CD4-positive, CD25-positive, alpha-beta regulatory T cell (primary cell): ENCODE measurements around the gene SF3A1. TPM values are rescaled to one million over a fixed set of nuclear protein-coding genes. Genes with fewer than 3 reads are reported as not detected.
A peak's percentile ranks its signal among the peaks of the same experiment; 100 is the strongest.

Experiments used
- ATAC-seq, 2 donors: fragments of 150-1000 bp; cut with Tn5 transposase; one replicate each; pipeline ENCODE4 v1.10.0; 2021; ENCODE audit warnings: low read depth in 2 of 2, moderate number of reproducible peaks in 2 of 2, moderate library complexity in 1 of 2
- DNase-seq, 3 donors: peaks; one replicate each; pipeline versions ENCODE4 v3.0.0 to v3.0.0-alpha.2; 2012 to 2022; ENCODE audit warnings: mixed read lengths in 1 of 3
- H3K27ac ChIP-seq: one replicate; pipeline ENCODE4 v1.7.0; 2013; ENCODE audit warnings: mild to moderate bottlenecking, low read length; ENCODE audit not compliant: insufficient read depth, poor library complexity, severe bottlenecking
- H3K27me3 ChIP-seq: one replicate; pipeline ENCODE4 v1.7.0; 2013; ENCODE audit warnings: low read length; ENCODE audit not compliant: control insufficient read depth, insufficient read depth
- H3K36me3 ChIP-seq: one replicate; pipeline ENCODE4 v1.7.0; 2013; ENCODE audit warnings: mild to moderate bottlenecking, low read length, moderate library complexity; ENCODE audit not compliant: control insufficient read depth, insufficient read depth
- H3K4me1 ChIP-seq: 2 replicates; pipeline ENCODE4 v1.7.0; 2013; ENCODE audit warnings: mild to moderate bottlenecking, low read length; ENCODE audit not compliant: insufficient read depth, control insufficient read depth, poor library complexity, severe bottlenecking
- H3K4me3 ChIP-seq: one replicate; pipeline ENCODE4 v1.7.0; 2013; ENCODE audit warnings: low read depth, mild to moderate bottlenecking, low read length, moderate library complexity
- H3K9me3 ChIP-seq, 2 experiments: 1 replicate in 1 of 2; 2 replicates in 1 of 2; pipeline ENCODE4 v1.7.0; 2013; ENCODE audit warnings: low read length in 2 of 2, mild to moderate bottlenecking in 1 of 2, moderate library complexity in 1 of 2; ENCODE audit not compliant: control insufficient read depth in 2 of 2
- H3K27ac Mint-ChIP-seq, 3 donors: one replicate each; pipeline ENCODE4 v1.8.0; 2020 to 2022; ENCODE audit warnings: mild to moderate bottlenecking in 3 of 3, mixed read lengths in 3 of 3, moderate library complexity in 2 of 3
- H3K27me3 Mint-ChIP-seq: one replicate; pipeline ENCODE4 v1.8.0; 2022; ENCODE audit warnings: mild to moderate bottlenecking, mixed read lengths
- H3K36me3 Mint-ChIP-seq: one replicate; pipeline ENCODE4 v1.8.0; 2020; ENCODE audit warnings: mixed read lengths
- H3K4me1 Mint-ChIP-seq, 4 donors: one replicate each; pipeline ENCODE4 v1.8.0; 2020 to 2022; ENCODE audit warnings: mixed read lengths in 4 of 4, mild to moderate bottlenecking in 1 of 4
- H3K4me3 Mint-ChIP-seq, 4 donors: one replicate each; pipeline ENCODE4 v1.8.0; 2020 to 2022; ENCODE audit warnings: mild to moderate bottlenecking in 4 of 4, mixed read lengths in 4 of 4, moderate library complexity in 3 of 4
- H3K9me3 Mint-ChIP-seq, 7 donors: one replicate each; pipeline ENCODE4 v1.8.0; 2020 to 2022; ENCODE audit warnings: mixed read lengths in 7 of 7, mild to moderate bottlenecking in 3 of 7, moderate library complexity in 2 of 7
- polyA plus RNA-seq, 4 donors: library from polyadenylated mRNA; unstranded; fragments of 300-500 nt; fragmentation: Illumina TruSeq; gene quantifications; one replicate each; pipeline ENCODE4 v1.2.3, GENCODE V29; 2021
- total RNA-seq: library from RNA; stranded (reverse); gene quantifications from one replicate; pipeline ENCODE4 v1.2.3, GENCODE V29; 2022

Gene SF3A1
- total and polyA plus RNA-seq, 5 donors from 2014 or later: 66.6 to 389 (median 77.9) TPM

DNA sequence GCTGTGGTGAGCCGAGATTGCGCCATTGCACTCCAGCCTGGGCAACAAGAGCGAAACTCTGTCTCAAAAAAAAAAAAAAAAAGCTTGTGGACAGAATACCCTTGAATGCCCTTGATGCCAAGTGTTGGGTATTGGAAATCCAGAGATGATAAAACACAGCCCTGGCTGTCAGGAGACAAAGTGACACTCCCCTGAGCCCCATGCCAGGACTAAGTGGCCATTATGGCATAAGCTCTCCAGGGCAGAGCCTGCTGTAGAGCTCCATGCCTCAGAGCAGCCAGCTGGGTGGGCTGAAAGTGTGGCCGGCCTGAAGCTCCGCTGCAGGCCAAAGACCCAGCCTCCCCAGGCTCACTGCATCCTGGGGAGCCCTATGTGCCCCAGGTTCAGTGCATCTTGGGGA is 25.6 kb upstream of the SF3A1 start:
- Histone ChIP-seq H3K9me3 (no peaks in the 10 kb centered on the region), H3K4me1 (peaks cover 8% of the 10 kb centered on the region), H3K27me3 (no peaks in the 10 kb centered on the region), H3K4me3 (no peak overlapping the region), H3K27ac (no peak overlapping the region), H3K36me3 (no peaks in the 10 kb centered on the region)
- DNase-seq (no peak), ATAC-seq (no peak)
- no peaks in the 10 kb centered on the region for H3K36me3 Mint-ChIP-seq
- peaks cover 2 to 14% (median 6%) of the 10 kb centered on the region in 4 donors for H3K4me1 Mint-ChIP-seq
- peaks cover 0 to 2% (median 0%) of the 10 kb centered on the region in 7 donors for H3K9me3 Mint-ChIP-seq
- H3K27ac Mint-ChIP-seq: peak overlapping the region in 1 of 3 donors; percentile 38
- no peak overlapping the region for H3K4me3 Mint-ChIP-seq
- H3K27me3 Mint-ChIP-seq: no peaks in the 10 kb centered on the region

DNA sequence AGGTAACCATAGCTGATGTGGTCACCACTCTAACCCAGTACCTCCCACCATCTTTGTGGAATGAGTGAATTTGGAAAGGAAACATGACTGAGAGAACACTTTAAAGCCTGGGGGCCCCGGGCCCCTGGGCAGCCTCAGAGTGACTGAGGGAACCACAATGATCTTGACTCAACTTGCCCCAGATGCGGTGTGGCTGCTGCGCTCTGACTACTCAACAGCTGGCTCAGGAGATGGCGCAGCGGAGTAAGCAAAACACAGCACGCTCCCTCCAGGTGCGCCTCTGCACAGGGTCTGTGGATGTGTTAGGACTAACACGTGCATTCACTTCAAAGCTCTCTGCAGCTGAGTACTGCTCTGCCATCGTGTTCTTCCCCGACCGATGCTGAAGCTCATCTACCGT is 24.6 kb upstream of the SF3A1 start:
- ATAC-seq: no peak

DNA sequence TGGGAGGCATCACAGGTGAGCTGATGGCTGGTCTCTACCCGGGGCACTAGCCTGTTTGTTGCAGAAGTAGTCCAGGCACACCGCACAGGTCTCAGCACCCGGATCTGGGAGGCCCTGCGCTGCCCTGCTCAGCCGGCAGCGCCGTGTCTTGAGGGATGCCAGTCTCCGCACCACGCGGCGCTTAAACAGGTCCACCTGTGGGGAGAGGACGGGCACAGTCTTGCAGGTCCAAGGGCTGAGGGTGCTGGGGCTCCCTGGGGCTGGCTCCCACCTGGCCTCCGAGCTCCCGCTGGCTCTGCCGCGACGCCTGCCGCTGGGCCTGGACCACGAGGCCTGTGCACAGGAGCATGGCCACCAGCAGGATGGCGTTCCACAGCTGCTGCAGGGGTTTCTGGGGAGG is 23.3 kb upstream of the SF3A1 start:
- no peak overlapping the region for H3K27ac Mint-ChIP-seq

More for the DNA sequence above, 24.6 kb upstream of the SF3A1 start:
- Mint-ChIP-seq H3K4me1 (peaks cover 1 to 14% (median 3%) of the 10 kb centered on the region in 4 donors), H3K9me3 (peaks cover 0 to 2% (median 0%) of the 10 kb centered on the region in 7 donors), H3K36me3 (no peaks in the 10 kb centered on the region), H3K27ac (peak overlapping the region in 1 of 3 donors; percentile 71), H3K4me3 (no peak overlapping the region), H3K27me3 (no peaks in the 10 kb centered on the region)
- peaks cover 2% of the 10 kb centered on the region for H3K4me1 ChIP-seq
- H3K4me3 ChIP-seq: no peak overlapping the region
- DNase-seq: no peak
- H3K27me3 ChIP-seq: no peaks in the 10 kb centered on the region
- H3K36me3 ChIP-seq: no peaks in the 10 kb centered on the region
- no peaks in the 10 kb centered on the region for H3K9me3 ChIP-seq
- no peak overlapping the region for H3K27ac ChIP-seq

DNA sequence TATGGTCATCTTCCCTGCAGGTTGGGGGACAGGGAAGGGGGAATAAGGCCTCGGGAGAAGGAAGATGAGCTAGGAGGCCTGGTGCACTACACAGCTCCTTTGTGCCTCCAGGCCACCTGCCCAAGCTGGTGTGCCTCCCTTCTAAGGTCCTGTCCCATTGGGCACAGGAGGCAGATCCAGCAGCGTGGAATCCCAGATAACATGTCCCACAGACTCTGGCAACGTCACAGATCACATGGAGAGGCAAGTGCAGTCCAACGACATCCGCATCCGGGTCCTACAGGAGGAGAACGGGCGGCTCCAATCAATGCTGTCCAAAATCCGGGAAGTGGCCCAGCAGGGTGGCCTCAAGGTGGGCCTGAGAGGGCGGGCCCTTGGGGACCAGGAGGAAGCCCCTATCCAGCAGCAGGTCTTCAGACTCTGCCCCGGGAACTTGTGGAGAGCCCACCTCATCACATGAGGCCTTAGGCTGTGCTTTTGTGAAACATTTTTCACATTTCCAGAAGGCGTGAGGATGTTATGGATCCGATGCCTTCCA is 18.7 kb upstream of the SF3A1 start:
- Histone ChIP-seq H3K27me3 (no peaks in the 10 kb centered on the region), H3K36me3 (no peaks in the 10 kb centered on the region), H3K4me3 (no peak overlapping the region), H3K27ac (no peak overlapping the region), H3K9me3 (no peaks in the 10 kb centered on the region), H3K4me1 (no peaks in the 10 kb centered on the region)
- H3K27me3 Mint-ChIP-seq: no peaks in the 10 kb centered on the region
- ATAC-seq (no peak), DNase-seq (no peak)
- peaks cover 0 to 5% (median 0%) of the 10 kb centered on the region in 4 donors for H3K4me1 Mint-ChIP-seq
- H3K4me3 Mint-ChIP-seq: no peak overlapping the region
- H3K36me3 Mint-ChIP-seq: no peaks in the 10 kb centered on the region
- no peaks in the 10 kb centered on the region for H3K9me3 Mint-ChIP-seq
- H3K27ac Mint-ChIP-seq: no peak overlapping the region

More for the DNA sequence above, 23.3 kb upstream of the SF3A1 start:
- Mint-ChIP-seq H3K4me1 (peaks cover 0 to 14% (median 2%) of the 10 kb centered on the region in 4 donors), H3K27me3 (no peaks in the 10 kb centered on the region), H3K36me3 (no peaks in the 10 kb centered on the region), H3K9me3 (peaks cover 0 to 2% (median 0%) of the 10 kb centered on the region in 7 donors), H3K4me3 (no peak overlapping the region)
- Histone ChIP-seq H3K9me3 (no peaks in the 10 kb centered on the region), H3K4me1 (no peaks in the 10 kb centered on the region), H3K27ac (no peak overlapping the region), H3K36me3 (no peaks in the 10 kb centered on the region), H3K4me3 (no peak overlapping the region), H3K27me3 (no peaks in the 10 kb centered on the region)
- DNase-seq (no peak), ATAC-seq (no peak)

DNA sequence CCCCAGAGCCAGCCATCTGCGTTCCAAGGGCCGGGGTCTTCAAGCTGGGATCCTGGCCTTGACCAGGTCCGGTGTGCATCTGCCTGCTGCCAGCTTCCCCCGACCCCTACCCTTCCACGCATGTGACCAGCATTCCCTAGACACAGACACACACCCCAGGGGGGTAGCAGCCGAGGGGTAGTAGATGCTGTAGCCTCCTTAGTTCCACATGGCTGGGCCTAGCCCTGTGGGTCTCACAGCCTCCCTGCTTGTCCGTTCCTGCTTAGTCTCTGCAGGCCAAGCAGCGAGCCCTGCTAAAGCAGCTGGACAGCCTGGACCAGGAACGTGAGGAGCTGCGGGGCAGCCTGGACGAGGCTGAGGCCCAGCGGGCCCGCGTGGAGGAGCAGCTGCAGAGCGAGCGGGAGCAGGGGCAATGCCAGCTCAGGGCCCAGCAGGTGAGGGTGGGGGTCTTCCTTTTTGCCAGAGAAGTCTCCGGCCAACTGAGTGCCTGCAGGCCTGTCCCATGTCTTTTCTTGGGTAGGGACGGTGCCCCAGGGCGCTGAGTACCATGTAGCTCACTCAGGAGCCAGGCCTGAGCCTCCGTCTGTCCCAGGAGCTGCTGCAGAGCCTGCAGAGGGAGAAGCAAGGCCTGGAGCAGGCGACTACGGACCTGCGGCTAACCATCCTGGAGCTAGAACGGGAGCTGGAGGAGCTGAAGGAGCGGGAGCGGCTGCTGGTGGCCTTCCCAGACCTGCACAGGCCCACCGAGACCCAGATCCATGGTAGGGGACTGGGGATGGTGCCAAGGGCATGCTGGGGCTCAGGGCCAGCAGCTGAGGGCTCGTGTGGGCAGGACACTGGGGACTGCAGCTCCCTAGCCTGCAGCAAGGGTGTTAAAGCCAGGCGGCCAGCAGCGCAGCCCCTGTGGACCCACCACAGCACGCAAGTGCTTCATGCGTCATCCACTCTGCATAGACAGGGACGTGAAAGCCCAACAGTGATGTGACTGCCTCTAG is 16.9 kb upstream of the SF3A1 start:
- H3K9me3 ChIP-seq: no peaks in the 10 kb centered on the region
- Mint-ChIP-seq H3K36me3 (no peaks in the 10 kb centered on the region), H3K27me3 (no peaks in the 10 kb centered on the region), H3K4me3 (no peak overlapping the region), H3K27ac (peak overlapping the region in 1 of 3 donors; percentile 59), H3K9me3 (no peaks in the 10 kb centered on the region), H3K4me1 (peaks cover 0 to 5% (median 0%) of the 10 kb centered on the region in 4 donors)
- H3K27ac ChIP-seq: no peak overlapping the region
- ATAC-seq: no peak
- no peak for DNase-seq
- no peak overlapping the region for H3K4me3 ChIP-seq
- H3K4me1 ChIP-seq: no peaks in the 10 kb centered on the region
- no peaks in the 10 kb centered on the region for H3K27me3 ChIP-seq
- H3K36me3 ChIP-seq: no peaks in the 10 kb centered on the region

DNA sequence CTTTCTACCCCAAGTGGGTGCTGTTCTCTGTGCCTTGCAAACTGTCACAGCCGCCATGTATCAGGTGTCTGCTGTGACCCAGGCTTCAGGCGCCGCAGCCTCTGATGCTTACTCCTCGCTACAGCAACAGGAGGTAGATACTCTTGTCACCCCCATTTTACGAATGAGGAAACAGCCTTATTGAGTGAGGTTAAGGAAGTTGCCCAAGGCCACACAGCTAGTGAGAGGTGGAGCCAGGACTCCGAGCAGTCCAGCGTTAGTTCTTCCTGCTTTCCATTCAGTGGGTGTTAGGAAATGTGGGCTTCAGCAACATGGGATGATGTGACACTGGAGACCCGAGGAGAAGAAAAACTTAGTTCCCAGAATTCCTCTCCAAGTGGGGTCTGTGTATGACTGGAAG is 16.2 kb upstream of the SF3A1 start:
- Mint-ChIP-seq H3K36me3 (no peaks in the 10 kb centered on the region), H3K4me1 (peaks cover 0 to 2% (median 0%) of the 10 kb centered on the region in 4 donors), H3K4me3 (no peak overlapping the region), H3K27ac (no peak overlapping the region), H3K9me3 (no peaks in the 10 kb centered on the region), H3K27me3 (no peaks in the 10 kb centered on the region)
- DNase-seq: no peak
- H3K27me3 ChIP-seq: no peaks in the 10 kb centered on the region
- H3K4me1 ChIP-seq: no peaks in the 10 kb centered on the region
- no peaks in the 10 kb centered on the region for H3K9me3 ChIP-seq
- H3K4me3 ChIP-seq: no peak overlapping the region
- H3K36me3 ChIP-seq: no peaks in the 10 kb centered on the region
- H3K27ac ChIP-seq: no peak overlapping the region
- no peak for ATAC-seq

DNA sequence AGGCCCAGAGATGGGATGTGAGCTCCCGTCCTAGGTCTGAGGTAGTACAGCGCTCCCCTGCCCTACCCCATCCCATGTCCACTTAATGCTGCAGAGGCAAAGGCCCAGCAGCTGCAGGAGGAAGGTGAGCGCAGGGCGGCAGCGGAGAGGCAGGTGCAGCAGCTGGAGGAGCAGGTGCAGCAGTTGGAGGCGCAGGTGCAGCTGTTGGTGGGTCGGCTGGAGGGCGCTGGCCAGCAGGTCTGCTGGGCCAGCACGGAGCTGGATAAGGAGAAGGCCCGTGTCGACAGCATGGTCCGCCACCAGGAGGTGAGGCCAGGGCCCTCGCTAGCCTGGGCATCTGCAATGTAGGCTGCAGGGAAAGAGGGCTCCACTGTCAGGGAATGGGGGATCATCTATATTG is 15.3 kb upstream of the SF3A1 start:
- no peak for ATAC-seq
- DNase-seq: no peak
- H3K4me1 Mint-ChIP-seq: no peaks in the 10 kb centered on the region
- peak overlapping the region in 1 of 3 donors; percentile 44 for H3K27ac Mint-ChIP-seq
- Histone ChIP-seq H3K27ac (no peak overlapping the region), H3K9me3 (no peaks in the 10 kb centered on the region), H3K4me1 (no peaks in the 10 kb centered on the region), H3K4me3 (no peak overlapping the region), H3K36me3 (no peaks in the 10 kb centered on the region), H3K27me3 (no peaks in the 10 kb centered on the region)
- no peaks in the 10 kb centered on the region for H3K27me3 Mint-ChIP-seq
- H3K9me3 Mint-ChIP-seq: no peaks in the 10 kb centered on the region
- H3K36me3 Mint-ChIP-seq: no peaks in the 10 kb centered on the region
- no peak overlapping the region for H3K4me3 Mint-ChIP-seq
